ENCODE data around the gene NPAS3. TPM values are rescaled to one million over a fixed set of nuclear protein-coding genes. Genes with fewer than 3 reads are reported as not detected.

Gene NPAS3
- total RNA-seq, 2 donors from 2014 or later, result 0.33 to 0.78 TPM

GRCh38 chr14:33240466-33240865 is 301.8 kb downstream of the NPAS3 start:
- intact Hi-C loops (cut with DNase I), result no loop called here
- Histone ChIP-seq H3K36me3 (replicated peaks in 1 of 2; ENCODE audit: insufficient read depth in 1 of 2, low read depth in 2 of 2) (no peaks in the 10 kb centered on the region), H3K9me3 (no peaks in the 10 kb centered on the region), H3K4me3 (no peak overlapping the region), H3K27me3 (no peaks in the 10 kb centered on the region), H3K27ac (no peak overlapping the region), H3K4me1 (no peaks in the 10 kb centered on the region)
- DNase-seq (no peak), ATAC-seq (no peak)
- no peak for TF ChIP-seq POLR2A (IDR thresholded peaks at IDR 0.05)
- no peak for TF ChIP-seq CTCF (IDR thresholded peaks at IDR 0.05)
- WGBS, 2 donors, result 57 to 61% methylated on average over 2 of the region's 2 CpGs

- 81 to 86% methylated on average over 3 of the region's 3 CpGs for WGBS, 2 donors
- DNase-seq (no peak), ATAC-seq (no peak)
- Histone ChIP-seq H3K27ac (no peak overlapping the region), H3K9me3 (no peaks in the 10 kb centered on the region), H3K36me3 (replicated peaks in 1 of 2; ENCODE audit: insufficient read depth in 1 of 2, low read depth in 2 of 2) (no peaks in the 10 kb centered on the region), H3K4me3 (no peak overlapping the region), H3K4me1 (no peaks in the 10 kb centered on the region), H3K27me3 (no peaks in the 10 kb centered on the region)
- TF ChIP-seq CTCF (IDR thresholded peaks at IDR 0.05) (no peak), POLR2A (IDR thresholded peaks at IDR 0.05) (no peak)
- intact Hi-C loops (cut with DNase I), result no loop called here
Measured at GRCh38 chr14:33241331-33241730, 302.7 kb downstream of the NPAS3 start.

GRCh38 chr14:33249233-33249820 is 310.6 kb downstream of the NPAS3 start:
- TF ChIP-seq POLR2A (IDR thresholded peaks at IDR 0.05), result no peak
- DNase-seq (no peak), ATAC-seq (no peak)
- H3K9me3 ChIP-seq, result no peaks in the 10 kb centered on the region
- 83 to 85% methylated on average over 6 of the region's 6 CpGs for WGBS, 2 donors
- H3K4me3 ChIP-seq, result no peak overlapping the region
- H3K4me1 ChIP-seq, result no peaks in the 10 kb centered on the region
- intact Hi-C loops (cut with DNase I), result no loop called here
- H3K36me3 ChIP-seq (replicated peaks in 1 of 2; ENCODE audit: insufficient read depth in 1 of 2, low read depth in 2 of 2), result no peaks in the 10 kb centered on the region
- no peak overlapping the region for H3K27ac ChIP-seq
- H3K27me3 ChIP-seq, result no peaks in the 10 kb centered on the region

- H3K9me3 ChIP-seq, result no peaks in the 10 kb centered on the region
- no peaks in the 10 kb centered on the region for H3K27me3 ChIP-seq
- TF ChIP-seq POLR2A (IDR thresholded peaks at IDR 0.05) (no peak), CTCF (IDR thresholded peaks at IDR 0.05) (no peak)
- no peak overlapping the region for H3K27ac ChIP-seq
- H3K36me3 ChIP-seq (replicated peaks in 1 of 2; ENCODE audit: insufficient read depth in 1 of 2, low read depth in 2 of 2), result no peaks in the 10 kb centered on the region
- H3K4me3 ChIP-seq, result no peak overlapping the region
- DNase-seq (no peak), ATAC-seq (no peak)
- WGBS, 2 donors, result 27 to 28% methylated on average over 2 of the region's 2 CpGs
- no peaks in the 10 kb centered on the region for H3K4me1 ChIP-seq
- intact Hi-C loops (cut with DNase I), result no loop called here
Measured at GRCh38 chr14:33250963-33251362, 312.3 kb downstream of the NPAS3 start.

GRCh38 chr14:33254342-33254741 is 315.7 kb downstream of the NPAS3 start:
- ATAC-seq, result no peak

More at GRCh38 chr14:33254342-33254741, 315.7 kb downstream of the NPAS3 start:
- no peak overlapping the region for H3K4me3 ChIP-seq
- TF ChIP-seq CTCF (IDR thresholded peaks at IDR 0.05), result no peak
- TF ChIP-seq POLR2A (IDR thresholded peaks at IDR 0.05), result no peak
- intact Hi-C loops (cut with DNase I), result no loop called here
- no peak overlapping the region for H3K27ac ChIP-seq
- DNase-seq, result no peak
- no peaks in the 10 kb centered on the region for H3K36me3 ChIP-seq (replicated peaks in 1 of 2; ENCODE audit: insufficient read depth in 1 of 2, low read depth in 2 of 2)
- 59 to 60% methylated on average over 3 of the region's 3 CpGs for WGBS, 2 donors
- no peaks in the 10 kb centered on the region for H3K9me3 ChIP-seq
- H3K27me3 ChIP-seq, result no peaks in the 10 kb centered on the region
- H3K4me1 ChIP-seq, result no peaks in the 10 kb centered on the region
